Midbrain (tissue), 1 donor: Measurements from ENCODE around the gene SEMA3C.
A peak's percentile ranks its signal among the peaks of the same experiment; 100 is the strongest.

ENCODE experiments used
- DNase-seq: peaks from one replicate; lab custom pipeline; 2025; lab: John Stamatoyannopoulos, UW

SEMA3C gene

DNA sequence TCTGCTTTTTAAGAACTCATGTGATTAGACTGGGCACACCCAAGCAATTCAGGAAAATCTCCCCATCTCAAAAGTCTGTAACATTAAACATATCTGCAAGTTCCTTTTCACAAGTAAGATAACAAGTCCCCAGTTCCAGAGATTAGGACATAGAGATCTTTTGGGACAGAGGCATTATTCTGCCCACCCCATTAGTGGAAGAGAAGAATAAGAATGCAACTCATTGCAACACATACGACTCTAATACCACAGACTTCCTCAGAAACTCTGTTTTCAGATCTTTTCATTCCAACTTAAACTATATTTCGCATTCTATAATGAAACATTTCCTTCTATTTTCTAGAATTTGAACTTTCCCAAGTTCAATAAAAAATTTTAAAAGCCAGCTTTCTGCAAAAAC lies 137.7 kb downstream of the SEMA3C start:
- DNase-seq, result no peak

- no peak for DNase-seq
These were observed 139.4 kb downstream of the SEMA3C start for GRCh38 chr7:80779456-80779855.

GRCh38 chr7:80775897-80776296 lies 143.0 kb downstream of the SEMA3C start:
- no peak for DNase-seq

DNA sequence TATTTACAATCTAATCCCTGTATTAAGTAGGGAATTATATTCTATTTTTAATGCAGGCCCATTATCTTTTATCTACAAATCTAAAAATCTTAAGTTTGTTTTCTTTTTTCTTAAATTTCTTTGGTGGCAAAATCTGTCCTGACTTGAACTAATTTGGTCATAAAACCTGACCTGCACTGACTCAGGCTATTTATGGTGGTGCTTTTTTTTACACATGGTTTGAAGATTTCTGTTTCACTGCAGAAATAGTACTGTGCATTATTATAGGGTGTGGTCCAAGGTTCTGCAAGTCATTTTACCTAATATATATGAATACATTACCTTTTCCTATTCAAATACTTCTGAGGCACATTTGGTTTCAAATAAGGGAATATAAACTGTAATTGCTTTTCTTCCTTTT lies 143.4 kb downstream of the SEMA3C start:
- DNase-seq, result no peak

DNA sequence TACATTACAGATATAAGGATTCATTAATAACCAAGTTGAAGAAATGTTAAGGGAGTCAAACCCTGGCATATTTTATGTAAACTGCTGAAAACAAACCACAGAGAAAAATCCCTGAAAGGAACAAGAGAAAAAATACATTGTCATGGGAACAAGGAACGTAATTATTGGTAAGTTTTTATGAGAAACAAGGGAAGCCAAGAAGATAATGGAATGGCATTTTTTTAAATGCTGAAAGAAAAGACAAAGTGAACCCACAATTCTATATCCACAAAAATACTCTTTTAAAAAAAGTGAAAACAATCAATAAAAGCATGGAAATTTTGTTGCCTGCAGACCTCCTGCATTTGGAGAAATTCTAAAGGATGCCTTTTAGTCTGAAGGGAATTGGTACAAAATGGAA lies 144.0 kb downstream of the SEMA3C start:
- no peak for DNase-seq

- DNase-seq, result no peak
These were observed 144.9 kb downstream of the SEMA3C start for GRCh38 chr7:80773787-80774508.

DNA sequence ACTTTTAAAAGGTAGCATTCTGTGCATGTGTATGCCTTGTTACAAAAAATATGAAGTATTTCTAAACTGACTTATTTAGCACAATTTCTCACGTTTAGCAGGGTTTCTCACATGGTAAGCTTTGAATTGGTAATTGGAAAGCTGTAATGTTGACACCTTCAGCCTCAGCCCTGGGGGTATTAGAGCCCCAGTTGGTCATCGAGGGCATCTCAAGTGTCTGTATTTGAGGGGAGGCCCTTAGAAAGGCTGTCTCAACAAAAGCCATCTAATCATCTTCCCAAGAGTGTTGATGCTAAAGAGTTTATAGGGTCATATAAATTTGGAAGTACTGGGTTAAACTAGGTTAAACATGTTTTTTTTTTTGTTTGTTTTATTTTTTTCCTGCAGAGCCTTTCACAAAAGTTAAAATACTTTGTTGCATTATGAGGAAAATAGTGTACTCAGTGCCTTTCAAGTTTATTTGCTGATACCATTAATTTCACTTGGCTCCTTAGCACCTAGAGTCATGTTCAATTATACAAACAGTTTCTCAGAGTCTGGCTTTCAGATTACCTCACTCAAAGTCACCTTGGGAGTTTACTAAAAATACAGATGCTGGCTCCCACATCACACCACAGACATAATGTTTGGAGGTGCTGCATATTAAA lies 146.4 kb downstream of the SEMA3C start:
- no peak for DNase-seq

- no peak for DNase-seq
These were observed 147.3 kb downstream of the SEMA3C start for GRCh38 chr7:80771523-80771922.

DNA sequence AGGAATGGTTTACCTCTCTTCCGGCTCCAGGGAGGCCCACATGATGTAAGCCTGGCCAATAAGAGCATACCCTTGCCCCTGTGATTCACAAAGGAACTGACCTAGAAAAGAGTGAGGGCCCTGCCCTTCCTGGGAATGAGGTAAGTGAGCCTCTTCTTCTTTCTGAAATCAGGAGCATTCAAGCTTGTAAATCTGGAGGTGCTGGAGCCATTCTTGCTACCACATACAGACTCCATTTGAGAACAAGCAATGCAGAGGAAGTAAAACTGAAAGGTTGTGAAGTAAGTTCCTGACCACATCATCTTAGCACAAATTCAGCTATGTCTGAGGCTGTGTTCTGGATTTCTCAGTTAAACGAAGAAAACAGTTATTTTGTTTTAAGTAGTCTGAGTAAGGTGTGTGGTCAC lies 148.2 kb downstream of the SEMA3C start:
- no peak for DNase-seq

DNA sequence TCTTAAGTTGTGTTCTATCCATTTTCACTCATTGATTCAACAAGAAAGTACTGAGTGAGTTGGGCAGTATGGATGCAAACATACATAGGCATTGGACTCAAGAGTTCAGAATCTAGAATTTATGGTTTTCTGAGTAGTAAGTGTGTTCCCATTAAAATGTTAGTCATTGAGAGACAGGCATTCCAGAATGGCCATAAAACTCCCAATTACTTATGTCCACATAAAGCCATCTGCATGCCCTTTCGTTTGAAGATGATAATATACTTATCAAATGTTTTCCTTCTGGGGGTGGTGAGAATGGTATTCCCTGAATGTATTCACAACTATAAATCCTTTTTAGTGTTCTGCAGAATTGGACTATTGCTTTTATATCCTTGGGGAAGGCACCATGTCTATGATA lies 148.8 kb downstream of the SEMA3C start:
- no peak for DNase-seq

GRCh38 chr7:80768756-80769155 lies 150.1 kb downstream of the SEMA3C start:
- DNase-seq, result no peak

DNA sequence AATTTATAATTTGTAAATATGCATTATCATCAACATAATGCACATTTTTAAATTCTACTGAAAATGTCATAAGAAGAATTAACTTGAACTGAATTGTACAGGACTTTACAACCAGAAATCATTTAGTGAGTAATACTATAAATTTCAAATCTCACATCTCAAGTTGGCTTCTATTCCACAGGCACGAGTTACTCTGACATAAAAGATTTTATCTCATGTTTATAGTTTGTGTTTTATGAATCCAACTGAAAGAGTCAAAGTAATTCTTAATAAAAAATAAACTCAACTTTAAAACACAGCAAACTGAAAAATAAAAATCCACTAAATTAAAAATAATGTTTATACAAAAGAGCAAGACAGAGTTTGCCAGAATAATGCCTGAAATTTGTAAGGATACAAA lies 151.2 kb downstream of the SEMA3C start:
- no peak for DNase-seq

- no peak for DNase-seq
These were observed 152.1 kb downstream of the SEMA3C start for GRCh38 chr7:80766724-80767123.

DNA sequence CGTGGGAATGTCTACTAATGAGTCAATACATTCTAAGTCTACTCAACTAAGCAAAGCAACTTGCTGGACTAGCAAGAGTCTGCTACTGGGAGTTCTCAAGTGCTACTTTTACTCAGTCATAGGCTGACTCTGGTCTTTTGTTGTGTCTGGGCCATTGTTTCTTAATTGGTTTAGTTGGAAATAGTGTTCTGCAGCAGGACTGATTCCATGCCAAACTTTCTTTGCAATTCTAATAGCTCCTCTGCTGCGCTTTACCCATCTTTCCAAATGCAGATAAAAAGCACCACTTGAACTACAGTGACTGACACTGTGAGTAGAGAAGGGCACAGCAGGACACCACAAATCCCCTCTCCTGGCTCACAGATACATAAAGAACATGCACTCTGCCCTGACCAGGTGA lies 154.7 kb downstream of the SEMA3C start:
- no peak for DNase-seq

DNA sequence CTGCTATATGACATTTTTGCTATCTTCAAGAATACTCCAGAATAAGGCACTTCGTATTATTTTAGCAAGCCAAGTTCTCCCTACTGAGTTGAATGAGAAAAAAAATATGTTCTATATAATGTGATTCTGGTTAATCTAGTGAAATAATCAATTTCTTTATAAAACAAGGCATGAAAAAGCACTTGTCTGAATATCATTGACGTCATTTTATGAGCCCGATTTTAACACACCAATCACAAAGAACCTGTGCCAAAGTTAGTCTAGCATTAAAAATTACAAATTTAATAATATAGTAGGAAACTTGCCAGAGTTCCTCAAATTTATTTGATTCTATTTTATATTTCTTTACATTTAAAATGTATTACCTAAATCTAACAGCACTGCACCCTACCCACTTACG lies 155.1 kb downstream of the SEMA3C start:
- DNase-seq, result no peak

GRCh38 chr7:80763289-80763688 lies 155.6 kb downstream of the SEMA3C start:
- DNase-seq, result no peak

DNA sequence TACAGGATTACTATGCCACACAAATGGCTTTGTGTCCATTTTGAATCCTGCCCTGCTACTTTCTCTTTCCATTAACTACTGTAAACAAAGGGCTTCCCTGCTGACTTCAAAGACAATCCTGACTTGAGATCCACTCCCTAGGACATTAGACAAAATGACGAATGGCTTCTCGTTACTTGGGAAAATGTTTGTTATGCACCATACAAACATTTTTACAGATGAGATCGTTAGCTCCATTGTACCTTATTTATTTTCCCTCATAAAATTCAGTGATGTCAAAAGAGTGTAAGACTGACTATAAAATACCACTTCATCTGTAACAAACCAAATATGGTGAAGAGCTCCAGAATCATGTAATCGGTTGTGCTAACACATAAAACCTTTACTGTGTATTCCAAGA lies 158.6 kb downstream of the SEMA3C start:
- DNase-seq, result no peak

- DNase-seq, result no peak
These were observed 165.7 kb downstream of the SEMA3C start for GRCh38 chr7:80752954-80753690.

GRCh38 chr7:80749270-80749669 lies 169.6 kb downstream of the SEMA3C start:
- DNase-seq, result no peak

- peak; percentile 21 for DNase-seq
These were observed 170.3 kb downstream of the SEMA3C start for GRCh38 chr7:80748363-80749042.

GRCh38 chr7:80740778-80741545 lies 177.9 kb downstream of the SEMA3C start:
- no peak for DNase-seq
